IMR-90 (cell line): ENCODE results near the gene XKR7. TPM values are rescaled to one million over a fixed set of nuclear protein-coding genes. Genes with fewer than 3 reads are reported as not detected.

ENCODE experiments used
- ATAC-seq: fragments of 200-7000 bp; cut with Tn5 transposase; 2 replicates; pipeline ENCODE4 v1.9.1; 2020; ENCODE audit warnings: low read depth, mild to moderate bottlenecking, moderate library complexity
- BruUV-seq: library from RNA; stranded (reverse); fragments of 400-500 nt; replicated peaks from 2 replicates; lab custom pipeline; 2021; lab: Mats Ljungman, UMichigan
- CTCF ChIA-PET: fragments of 300-600 bp; formaldehyde crosslinking; extraction: SDS; loops from one replicate; lab custom pipeline; 2021; ENCODE audit warnings: antibody characterized with exemption; lab: Yijun Ruan, JAX
- POLR2A ChIA-PET: fragments of 300-600 bp; sonication (Branson Sonifier 250); formaldehyde crosslinking; loops from one replicate; lab custom pipeline; 2022; ENCODE audit warnings: antibody characterized with exemption; ENCODE audit not compliant: unreplicated experiment; lab: Charles Lee
- DNase-seq: peaks from one replicate; pipeline ENCODE4 v3.0.0; 2013
- H2AFZ ChIP-seq: replicated peaks from 2 replicates; pipeline ENCODE3; 2013; ENCODE audit warnings: low read length, mild to moderate bottlenecking; ENCODE audit not compliant: poor library complexity
- H2AK5ac ChIP-seq: 2 replicates; pipeline ENCODE4 v1.6.1; 2013; ENCODE audit warnings: low read depth, low read length, inconsistent platforms
- H2AK9ac ChIP-seq: replicated peaks from 2 replicates; pipeline ENCODE3; 2013; ENCODE audit warnings: mild to moderate bottlenecking, low read depth, low read length, moderate library complexity; ENCODE audit not compliant: poor library complexity
- H2BK120ac ChIP-seq: 2 replicates; pipeline ENCODE4 v1.6.1; 2013; ENCODE audit warnings: low read depth, low read length, inconsistent platforms
- H2BK15ac ChIP-seq: 3 replicates; pipeline ENCODE4 v1.6.1; 2013; ENCODE audit warnings: low read depth, low read length, inconsistent platforms
- H2BK20ac ChIP-seq: 2 replicates; pipeline ENCODE4 v1.6.1; 2013; ENCODE audit warnings: low read depth, mild to moderate bottlenecking, inconsistent platforms, low read length, moderate library complexity
- H2BK5ac ChIP-seq: 2 replicates; pipeline ENCODE4 v1.6.1; 2013; ENCODE audit warnings: mild to moderate bottlenecking, low read depth, low read length, inconsistent platforms; ENCODE audit not compliant: poor library complexity, severe bottlenecking
- H3K14ac ChIP-seq: replicated peaks from 2 replicates; pipeline ENCODE4 v1.6.1; 2013; ENCODE audit warnings: low read depth, low read length, inconsistent platforms
- H3K18ac ChIP-seq: 2 replicates; pipeline ENCODE4 v1.6.1; 2013; ENCODE audit warnings: low read depth, low read length, control low read depth
- H3K23ac ChIP-seq: 2 replicates; pipeline ENCODE4 v1.6.1; 2013; ENCODE audit warnings: low read depth, low read length, inconsistent platforms
- H3K27ac ChIP-seq: 2 replicates; pipeline ENCODE4 v1.5.1; 2013; ENCODE audit warnings: mild to moderate bottlenecking, control low read depth, low read length; ENCODE audit not compliant: insufficient read depth
- H3K27me3 ChIP-seq: 2 replicates; pipeline ENCODE4 v1.6.1; 2013; ENCODE audit warnings: low read length; ENCODE audit not compliant: control insufficient read depth, insufficient read depth
- H3K36me3 ChIP-seq: 2 replicates; pipeline ENCODE4 v1.6.1; 2013; ENCODE audit warnings: low read length, mixed read lengths; ENCODE audit not compliant: control insufficient read depth, insufficient read depth
- H3K4ac ChIP-seq: 2 replicates; pipeline ENCODE4 v1.6.1; 2013; ENCODE audit warnings: low read depth, low read length, inconsistent platforms
- H3K4me1 ChIP-seq: 2 replicates; pipeline ENCODE4 v1.6.1; 2013; ENCODE audit warnings: low read length, mixed read lengths; ENCODE audit not compliant: control insufficient read depth, insufficient read depth
- H3K4me2 ChIP-seq: 2 replicates; pipeline ENCODE4 v1.6.1; 2013; ENCODE audit warnings: low read depth, mild to moderate bottlenecking, control low read depth, low read length, moderate library complexity
- H3K4me3 ChIP-seq: 2 replicates; pipeline ENCODE4 v1.5.1; 2013; ENCODE audit warnings: low read depth, mild to moderate bottlenecking, control low read depth, low read length, moderate library complexity; ENCODE audit not compliant: insufficient read depth
- H3K56ac ChIP-seq: 2 replicates; pipeline ENCODE4 v1.6.1; 2013; ENCODE audit warnings: low read length, inconsistent platforms; ENCODE audit not compliant: insufficient read depth; ENCODE audit errors: extremely low read depth
- H3K79me1 ChIP-seq, 2 experiments: 2 replicates each; pipeline ENCODE4 v1.6.1; 2013; ENCODE audit warnings: low read length in 2 of 2, inconsistent platforms in 1 of 2, low read depth in 1 of 2
- H3K9ac ChIP-seq: 2 replicates; pipeline ENCODE4 v1.6.1; 2013; ENCODE audit warnings: low read depth, low read length, control low read depth
- H3K9me1 ChIP-seq: 2 replicates; pipeline ENCODE4 v1.6.1; 2013; ENCODE audit warnings: low read length, inconsistent platforms; ENCODE audit not compliant: insufficient read depth
- H3K9me3 ChIP-seq: 2 replicates; pipeline ENCODE4 v1.6.1; 2013; ENCODE audit warnings: low read length; ENCODE audit not compliant: control insufficient read depth, insufficient read depth
- H4K20me1 ChIP-seq: 2 replicates; pipeline ENCODE4 v1.6.1; 2013; ENCODE audit warnings: low read length, inconsistent platforms; ENCODE audit not compliant: insufficient read depth
- H4K5ac ChIP-seq: 2 replicates; pipeline ENCODE4 v1.6.1; 2013; ENCODE audit warnings: mild to moderate bottlenecking, low read depth, low read length, control low read depth
- H4K8ac ChIP-seq, 2 experiments: 2 replicates each; pipeline ENCODE4 v1.6.1; 2013; ENCODE audit warnings: low read depth in 2 of 2, low read length in 2 of 2, control low read depth in 1 of 2, inconsistent platforms in 1 of 2
- H4K91ac ChIP-seq: 2 replicates; pipeline ENCODE4 v1.6.1; 2013; ENCODE audit warnings: low read depth, low read length, inconsistent platforms; ENCODE audit not compliant: insufficient read depth
- MAFK ChIP-seq: IDR thresholded peaks from 2 replicates; pipeline ENCODE4 v1.6.1; 2012; ENCODE audit warnings: low read depth, low read length, improper control_type of control experiment
- MAZ ChIP-seq: IDR thresholded peaks from 2 replicates; pipeline ENCODE4 v1.6.1; 2012; ENCODE audit warnings: low read depth, mild to moderate bottlenecking, low read length, improper control_type of control experiment, moderate library complexity, borderline replicate concordance
- SMC3 ChIP-seq: fragments of 150-350 bp; IDR thresholded peaks from 2 replicates; pipeline ENCODE4 v1.6.1; 2016; ENCODE audit warnings: low read depth, mild to moderate bottlenecking, antibody characterized with exemption, low read length, moderate library complexity
- dilution Hi-C: fragments of 300-500 bp; cut with HindIII; formaldehyde crosslinking; loops from one replicate; pipeline ENCODE4 v1.14.3; 2018; ENCODE audit warnings: low sequenced_read_pairs; ENCODE audit not compliant: unreplicated experiment
- in situ Hi-C: fragments of 300-500 bp; cut with MboI; formaldehyde crosslinking; loops from 3 replicates; pipeline ENCODE4 v1.14.3; 2019; ENCODE audit warnings: low sequenced_read_pairs, inconsistent platforms, mixed read lengths
- intact Hi-C: fragments of 100-400 bp; cut with micrococcal nuclease; formaldehyde crosslinking; loops from 2 replicates; pipeline ENCODE4 v1.10.0; 2022
- polyA plus RNA-seq, 3 experiments: library from polyadenylated mRNA; depleted of rRNA; stranded (reverse); fragments of >200 nt; gene quantifications; 2 replicates each; pipeline ENCODE4 v1.2.3, GENCODE V29; 2012; ENCODE audit warnings: low replicate concordance in 1 of 3
- total RNA-seq: library from RNA; depleted of rRNA; stranded (reverse); fragments of >200 nt; gene quantifications from 2 replicates; pipeline ENCODE4 v1.2.3, GENCODE V29; 2012

XKR7 gene
- total and polyA plus RNA-seq, 2 of the 4 experiments (the other 2 are of a cell fraction) = not detected

GRCh38 chr20:32004963-32005362, 37.0 kb downstream of the XKR7 start:
- H3K4me2 ChIP-seq = no peak overlapping the region

More at GRCh38 chr20:32004963-32005362, 37.0 kb downstream of the XKR7 start:
- H4K5ac ChIP-seq = no peak overlapping the region
- H3K4me1 ChIP-seq = no peaks in the 10 kb centered on the region
- H3K9ac ChIP-seq = no peak overlapping the region
- no peaks in the 10 kb centered on the region for H4K20me1 ChIP-seq
- BruUV-seq = no TSS peak
- no peak overlapping the region for H2BK5ac ChIP-seq
- H4K8ac ChIP-seq = no peak overlapping the region
- no peak overlapping the region for H3K56ac ChIP-seq
- TF ChIP-seq SMC3 (no peak), MAFK (no peak), MAZ (no peak)
- ChIA-PET CTCF (no interaction called here), POLR2A (no interaction called here)
- H2BK15ac ChIP-seq = no peak overlapping the region
- no peak overlapping the region for H3K27ac ChIP-seq
- dilution Hi-C loops (no loop called here), in situ Hi-C loops (no loop called here), intact Hi-C loops (no loop called here)
- H3K18ac ChIP-seq = no peak overlapping the region
- H3K79me1 ChIP-seq = no peaks in the 10 kb centered on the region
- no peak overlapping the region for H4K91ac ChIP-seq
- H2BK20ac ChIP-seq = no peak overlapping the region
- H2AK9ac ChIP-seq = no peak overlapping the region
- no peak overlapping the region for H3K4ac ChIP-seq
- H2AFZ ChIP-seq = no peak overlapping the region
- H3K36me3 ChIP-seq = no peaks in the 10 kb centered on the region
- DNase-seq (peak; percentile 36), ATAC-seq (peak; percentile 51)
- no peak overlapping the region for H2BK120ac ChIP-seq
- no peaks in the 10 kb centered on the region for H3K9me3 ChIP-seq
- H3K23ac ChIP-seq = no peak overlapping the region
- H2AK5ac ChIP-seq = no peak overlapping the region
- H3K4me3 ChIP-seq = no peak overlapping the region
- H3K27me3 ChIP-seq = peaks cover 55% of the 10 kb centered on the region
- H3K9me1 ChIP-seq = no peaks in the 10 kb centered on the region
- H3K14ac ChIP-seq = no peak overlapping the region
